ENCODE measurements around the gene GALNT14.

- TF ChIP-seq CTCF (IDR thresholded peaks at IDR 0.05) = no peak
- TF ChIP-seq POLR2A (IDR thresholded peaks at IDR 0.05) = no peak
These were observed 211.6 kb downstream of the GALNT14 start for GRCh38 chr2:30926606-30927005.

All from vagina (tissue), 2 donors.